GM18951 (cell line): Measurements from ENCODE around the gene JMY.
"Not testable (repeated sequence)": the region's sequence is repeated elsewhere in the genome, so short reads cannot be mapped to it uniquely, and the experiment has no call there.

ENCODE experiments used
- POLR2A ChIP-seq: IDR thresholded peaks from 4 replicates; pipeline ENCODE4 v1.6.1; 2011; ENCODE audit warnings: mild to moderate bottlenecking; ENCODE audit not compliant: insufficient read length, insufficient read depth; ENCODE audit errors: extremely low read depth
- in situ Hi-C: fragments of 300-500 bp; cut with MboI; formaldehyde crosslinking; loops from one replicate; pipeline ENCODE4 v1.12.0; 2022; ENCODE audit warnings: low sequenced_read_pairs, mixed read lengths, inconsistent platforms; ENCODE audit not compliant: unreplicated experiment

The JMY gene

DNA sequence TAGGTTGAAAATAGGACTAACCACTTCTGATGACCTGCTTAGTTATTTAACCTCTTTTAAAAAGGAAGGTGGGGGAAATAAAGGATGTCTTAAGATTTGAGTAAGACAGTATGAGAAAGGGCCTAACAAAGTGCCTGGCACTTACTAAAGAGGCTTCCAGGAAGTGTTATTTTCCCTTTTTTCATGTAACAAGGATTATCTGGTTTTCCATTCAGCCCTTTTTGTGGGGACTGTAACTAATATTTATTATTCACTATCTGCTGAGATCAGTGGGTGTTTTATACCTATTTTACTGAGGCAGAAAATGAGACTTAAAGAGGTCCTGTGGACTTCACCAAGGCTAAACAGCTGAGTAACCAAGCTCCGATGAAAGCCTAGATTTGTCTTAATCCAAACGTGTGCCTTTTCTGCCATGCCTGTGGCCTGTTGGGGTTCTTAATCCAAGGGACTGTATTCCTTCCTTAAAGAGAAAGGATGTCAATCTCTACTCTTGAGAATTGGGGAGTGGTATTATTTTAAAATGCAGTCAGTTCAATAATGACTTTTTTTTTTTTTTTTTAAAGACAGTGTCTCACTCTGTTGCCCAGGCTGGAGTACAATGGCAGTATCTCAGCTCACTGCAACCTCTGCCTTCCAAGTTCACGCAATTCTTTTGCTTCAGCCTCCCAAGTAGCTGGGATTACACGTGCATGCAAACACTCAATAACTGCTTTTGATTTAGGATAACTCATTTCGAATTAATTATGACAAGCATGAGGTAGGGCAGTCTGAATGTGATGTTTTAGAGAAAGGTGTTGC is 6.5 kb downstream of the JMY start:
- no peak for TF ChIP-seq POLR2A
- in situ Hi-C loops, result no loop called here

DNA sequence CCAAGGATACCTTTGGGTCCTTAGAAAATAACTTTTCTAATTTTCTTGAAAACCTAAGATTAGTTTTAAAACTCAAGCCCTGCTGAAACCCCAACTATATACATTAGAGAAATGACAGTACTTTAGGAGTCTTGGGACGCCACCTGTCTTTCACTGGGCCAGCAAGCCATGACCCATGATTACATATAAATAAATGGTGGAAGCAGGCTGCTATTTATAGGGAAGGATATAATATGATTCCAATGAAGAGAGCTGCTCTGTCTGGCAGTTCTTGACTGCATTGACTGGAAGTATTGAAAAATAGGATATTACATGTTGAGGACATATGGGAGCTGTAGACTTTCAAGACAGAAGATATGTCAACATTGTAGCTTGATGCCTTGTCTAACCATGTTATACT is 7.3 kb downstream of the JMY start:
- TF ChIP-seq POLR2A, result no peak
- in situ Hi-C loops, result no loop called here

DNA sequence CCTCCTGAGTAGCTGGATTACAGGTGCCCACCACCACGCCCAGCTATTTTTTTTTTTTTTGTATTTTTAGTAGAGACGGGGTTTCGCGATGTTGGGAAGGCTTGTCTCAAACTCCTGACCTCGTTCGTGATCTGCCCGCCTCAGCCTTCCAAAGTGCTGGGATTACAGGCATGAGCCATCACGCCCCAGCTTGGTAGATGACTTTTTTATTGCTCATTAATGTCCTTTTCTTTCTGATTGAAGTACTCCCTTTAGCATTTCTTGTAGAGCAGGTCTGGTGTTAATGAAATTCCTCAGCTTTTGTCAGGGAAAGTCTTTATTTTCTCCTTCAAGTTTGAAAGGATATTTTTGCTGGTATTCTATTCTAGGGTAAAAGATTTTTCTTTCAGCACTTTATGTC is 18.1 kb downstream of the JMY start:
- in situ Hi-C loops, result not testable (repeated sequence)

DNA sequence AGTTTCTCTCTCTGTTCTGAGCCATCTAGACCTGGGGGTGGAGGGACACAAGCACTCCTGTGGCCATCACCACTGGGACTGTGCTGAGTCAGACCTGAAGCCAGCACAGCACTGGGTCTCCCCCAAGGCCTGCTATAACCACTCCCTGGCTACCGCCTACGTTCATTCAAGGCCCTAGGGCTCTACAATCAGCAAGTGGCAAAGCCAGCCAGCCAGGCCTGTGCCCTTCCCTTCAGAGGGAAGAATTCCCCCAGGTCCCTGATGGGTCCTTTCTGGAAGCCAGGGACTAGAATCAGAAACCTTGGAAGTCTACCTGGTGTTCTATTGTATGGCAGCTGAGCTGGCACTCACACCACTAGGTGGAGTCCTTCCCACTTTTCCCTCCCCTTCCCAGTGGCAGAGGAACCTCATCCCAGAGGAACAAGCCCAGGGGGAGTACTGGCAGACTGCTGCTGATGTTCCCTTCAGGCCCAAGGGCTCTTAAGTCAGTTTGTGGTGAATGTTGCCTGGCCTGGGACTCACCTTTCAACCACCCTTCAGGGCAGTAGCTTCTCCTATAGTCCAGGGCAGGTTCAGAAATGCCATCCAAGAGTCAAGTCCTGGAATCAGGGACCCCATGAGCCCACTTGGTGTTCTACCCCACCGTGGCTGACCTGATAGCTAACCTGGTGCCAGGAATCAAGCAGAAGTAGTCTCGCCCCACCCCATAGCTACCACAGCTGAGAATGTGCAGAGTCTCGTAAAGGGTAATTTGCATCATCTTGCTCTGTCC is 20.0 kb downstream of the JMY start:
- in situ Hi-C loops, result no loop called here
- TF ChIP-seq POLR2A, result no peak

DNA sequence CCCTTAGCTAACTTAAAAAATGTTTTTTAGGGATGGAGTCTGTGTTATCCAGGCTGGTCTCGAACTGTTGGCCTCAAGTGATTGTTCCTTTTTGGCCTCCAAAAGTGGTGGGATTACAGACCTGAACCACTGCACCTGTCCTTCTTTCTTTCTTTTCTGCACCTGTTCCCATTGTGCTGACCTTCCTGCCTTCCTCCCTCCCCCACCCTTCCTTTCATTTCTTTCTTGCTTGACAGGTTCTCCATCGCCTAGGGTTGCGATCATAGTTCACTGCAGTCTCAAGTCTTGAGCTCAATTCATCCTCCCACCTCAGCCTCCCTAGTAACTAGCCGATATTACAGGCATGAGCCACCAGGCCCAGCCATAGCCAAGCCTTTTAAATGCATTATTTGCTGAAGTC is 20.6 kb downstream of the JMY start:
- in situ Hi-C loops, result no loop called here
- TF ChIP-seq POLR2A, result no peak

DNA sequence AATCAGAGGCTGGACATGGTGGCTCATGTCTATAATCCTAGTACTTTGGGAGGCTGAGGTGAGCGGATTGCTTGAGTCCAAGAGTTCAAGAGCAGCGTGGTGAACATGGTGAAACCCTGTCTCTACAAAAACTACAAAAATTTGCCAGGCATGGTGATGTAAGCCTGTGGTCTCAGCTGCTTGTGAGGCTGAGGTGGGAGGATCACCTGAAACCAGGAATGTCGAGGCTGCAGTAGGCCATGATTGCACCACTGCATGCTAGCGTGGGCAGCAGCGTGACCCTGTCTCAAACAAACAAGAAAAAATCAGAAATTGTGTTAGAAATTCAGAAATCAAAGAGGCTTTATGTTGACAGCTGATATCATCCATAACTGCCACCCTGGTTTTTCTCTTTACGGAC is 21.4 kb downstream of the JMY start:
- TF ChIP-seq POLR2A, result no peak
- in situ Hi-C loops, result no loop called here

DNA sequence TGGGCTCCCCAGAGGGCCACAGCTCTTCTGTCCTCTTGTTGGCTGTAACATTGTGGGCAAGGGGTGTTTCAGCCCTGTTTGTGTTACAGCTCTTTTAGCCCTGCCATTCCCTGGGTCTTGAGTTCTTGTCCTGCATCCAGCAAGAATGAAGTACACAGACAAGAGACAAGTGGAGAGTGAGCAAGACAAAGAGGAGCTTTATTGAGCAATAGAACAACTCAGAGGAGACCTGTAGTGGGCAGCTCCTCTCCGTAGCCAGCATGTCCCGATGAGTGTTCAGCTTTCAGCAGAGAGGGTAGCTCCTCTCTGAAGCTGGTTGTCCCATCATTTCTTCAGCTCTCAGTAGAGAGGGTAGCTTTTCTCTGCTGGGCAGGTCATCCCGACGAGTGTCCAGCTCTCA is 22.9 kb downstream of the JMY start:
- in situ Hi-C loops, result no loop called here
- no peak for TF ChIP-seq POLR2A

DNA sequence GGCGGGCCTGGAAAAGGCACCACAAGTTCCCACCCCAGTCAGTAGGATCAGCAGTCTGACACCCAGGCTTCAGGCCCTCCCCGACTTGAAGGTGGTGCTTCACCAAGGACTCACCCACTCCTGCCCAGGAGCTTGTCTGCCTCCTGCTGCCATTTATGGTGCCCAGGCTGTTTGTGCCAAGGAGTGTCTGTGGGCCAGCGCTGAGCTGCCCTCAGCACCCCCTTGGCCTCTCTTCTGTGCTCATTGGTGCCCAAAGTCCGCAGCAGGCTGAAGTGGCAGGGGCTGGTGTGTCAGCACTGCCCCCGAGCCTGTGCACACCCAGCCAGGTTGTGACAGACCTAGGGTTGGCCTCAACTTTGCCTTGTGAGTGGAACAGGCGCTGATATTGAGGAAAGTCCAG is 23.5 kb downstream of the JMY start:
- TF ChIP-seq POLR2A, result no peak
- in situ Hi-C loops, result no loop called here

DNA sequence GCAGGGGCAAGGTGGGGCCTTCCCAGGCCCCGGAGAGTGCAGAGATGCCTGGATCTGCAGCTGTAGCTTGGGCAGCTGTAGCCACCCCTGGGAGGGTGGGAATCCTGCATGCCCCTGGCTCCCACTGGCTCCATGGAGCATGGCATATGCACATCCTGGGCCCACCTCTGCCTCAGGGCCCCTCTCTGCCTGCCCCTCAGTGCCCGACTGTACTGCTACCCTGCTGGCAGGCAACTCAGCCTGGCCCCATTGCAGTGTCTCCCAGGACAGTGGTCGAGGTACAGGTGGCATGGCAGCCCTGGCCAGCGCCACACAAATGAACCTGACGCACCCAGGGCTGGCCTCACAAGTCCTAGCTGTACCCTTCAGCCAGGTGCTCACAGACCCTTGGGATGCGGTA is 23.9 kb downstream of the JMY start:
- in situ Hi-C loops, result no loop called here
- no peak for TF ChIP-seq POLR2A

DNA sequence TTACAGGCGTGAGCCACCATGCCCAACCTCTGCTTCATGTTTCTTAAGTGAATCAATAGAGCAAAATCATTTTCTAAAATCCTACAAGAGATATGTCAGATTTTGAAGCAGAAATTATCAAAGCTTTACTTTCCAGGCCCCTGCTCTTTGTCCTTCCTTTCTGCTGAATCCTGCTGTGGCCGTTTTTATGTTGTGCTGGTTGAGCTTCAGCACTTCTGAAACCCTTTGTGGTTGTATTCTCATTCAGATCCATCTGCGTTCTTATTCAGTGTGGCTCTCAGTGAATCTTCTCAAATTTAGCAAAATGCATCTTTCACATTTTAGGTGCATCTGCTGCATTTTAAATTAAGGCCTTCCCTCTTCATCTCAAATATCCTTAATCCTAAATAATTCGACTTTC is 26.0 kb downstream of the JMY start:
- in situ Hi-C loops, result no loop called here
- TF ChIP-seq POLR2A, result no peak

DNA sequence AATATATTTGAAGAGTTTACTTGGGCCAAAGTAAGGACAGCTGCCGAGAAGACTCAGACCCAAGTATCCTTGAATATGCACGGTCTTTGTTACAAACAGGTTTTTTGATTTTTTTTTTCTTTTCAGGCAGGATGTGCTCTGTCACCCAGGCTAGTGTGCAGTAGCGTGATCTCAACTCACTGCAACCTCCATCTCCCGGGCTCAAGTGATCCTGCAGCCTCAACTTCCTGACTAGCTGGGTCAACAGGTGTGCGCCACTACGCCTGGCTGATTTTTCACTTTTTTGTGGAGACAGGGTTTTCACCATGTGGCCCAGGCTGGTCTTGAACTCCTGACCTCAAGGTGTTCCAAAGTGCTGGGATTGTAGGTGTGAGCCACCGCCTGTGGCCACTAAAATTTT is 27.4 kb downstream of the JMY start:
- in situ Hi-C loops, result no loop called here
- TF ChIP-seq POLR2A, result no peak

DNA sequence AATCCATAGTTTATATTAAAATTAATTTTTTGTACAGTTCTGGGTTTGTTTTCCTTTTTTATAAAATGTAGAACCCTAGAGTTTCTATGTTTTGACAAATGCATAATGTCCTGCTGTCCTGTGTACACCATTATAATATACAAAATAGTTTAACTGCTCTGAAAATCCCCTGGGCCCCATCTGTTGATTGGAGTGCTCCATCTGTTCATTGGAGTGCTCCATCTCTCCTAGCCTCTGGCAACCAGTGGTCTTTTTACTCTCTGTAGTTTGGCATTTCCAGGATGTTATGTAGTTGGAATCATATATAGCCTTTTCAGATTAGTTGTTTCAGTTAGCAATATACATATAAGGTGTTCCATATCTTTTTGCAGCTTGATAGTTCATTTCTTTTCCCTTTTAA is 31.2 kb downstream of the JMY start:
- no peak for TF ChIP-seq POLR2A
- in situ Hi-C loops, result no loop called here

DNA sequence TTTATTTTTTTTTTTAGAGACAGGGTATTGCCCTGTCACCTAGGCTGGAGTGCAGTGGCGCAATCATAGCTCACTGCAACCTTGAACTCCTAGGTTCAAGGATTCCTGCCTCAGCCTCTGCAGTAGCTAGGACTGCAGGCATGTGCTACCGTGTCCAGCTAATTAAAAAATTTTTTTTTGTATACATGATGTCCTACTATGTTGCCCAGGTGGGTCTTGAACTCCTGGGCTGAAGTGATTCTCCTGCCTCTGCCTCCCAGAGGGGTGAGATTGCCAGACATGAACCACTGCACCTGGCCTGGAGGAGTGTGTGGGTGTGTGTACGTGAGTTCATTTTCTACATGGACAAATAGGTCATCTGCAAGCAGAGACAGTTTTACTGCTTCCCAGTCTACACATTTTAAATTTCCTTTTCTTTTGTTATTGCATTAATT is 33.8 kb downstream of the JMY start:
- in situ Hi-C loops, result no loop called here
- no peak for TF ChIP-seq POLR2A

DNA sequence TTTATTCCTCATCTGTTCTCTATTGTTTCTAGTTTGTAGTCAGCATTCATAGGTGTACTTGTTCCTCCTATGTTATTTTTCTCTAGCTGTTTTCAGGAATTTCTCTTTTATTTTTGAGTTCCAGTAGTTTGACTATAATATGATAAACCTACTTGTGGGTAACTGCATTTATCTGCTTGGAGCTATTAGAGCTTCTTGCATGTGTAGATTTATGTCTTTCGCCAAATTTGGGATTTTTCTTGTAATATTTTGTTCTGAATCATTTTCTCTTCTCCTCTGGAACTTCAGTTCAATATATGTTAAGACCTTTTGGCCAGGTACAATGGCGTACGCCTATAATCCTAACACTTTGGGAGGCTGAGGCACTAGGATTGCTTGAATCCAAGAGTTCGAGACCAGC is 37.4 kb downstream of the JMY start:
- in situ Hi-C loops, result no loop called here
- no peak for TF ChIP-seq POLR2A
